ENCODE measurements around the gene EEF2. TPM values are rescaled to one million over a fixed set of nuclear protein-coding genes. Genes with fewer than 3 reads are reported as not detected.
"Not testable (repeated sequence)": the region's sequence is repeated elsewhere in the genome, so short reads cannot be mapped to it uniquely, and the experiment has no call there.

The EEF2 gene
- polyA plus RNA-seq, 3 donors, result 264 to 836 (median 323) TPM

DNA sequence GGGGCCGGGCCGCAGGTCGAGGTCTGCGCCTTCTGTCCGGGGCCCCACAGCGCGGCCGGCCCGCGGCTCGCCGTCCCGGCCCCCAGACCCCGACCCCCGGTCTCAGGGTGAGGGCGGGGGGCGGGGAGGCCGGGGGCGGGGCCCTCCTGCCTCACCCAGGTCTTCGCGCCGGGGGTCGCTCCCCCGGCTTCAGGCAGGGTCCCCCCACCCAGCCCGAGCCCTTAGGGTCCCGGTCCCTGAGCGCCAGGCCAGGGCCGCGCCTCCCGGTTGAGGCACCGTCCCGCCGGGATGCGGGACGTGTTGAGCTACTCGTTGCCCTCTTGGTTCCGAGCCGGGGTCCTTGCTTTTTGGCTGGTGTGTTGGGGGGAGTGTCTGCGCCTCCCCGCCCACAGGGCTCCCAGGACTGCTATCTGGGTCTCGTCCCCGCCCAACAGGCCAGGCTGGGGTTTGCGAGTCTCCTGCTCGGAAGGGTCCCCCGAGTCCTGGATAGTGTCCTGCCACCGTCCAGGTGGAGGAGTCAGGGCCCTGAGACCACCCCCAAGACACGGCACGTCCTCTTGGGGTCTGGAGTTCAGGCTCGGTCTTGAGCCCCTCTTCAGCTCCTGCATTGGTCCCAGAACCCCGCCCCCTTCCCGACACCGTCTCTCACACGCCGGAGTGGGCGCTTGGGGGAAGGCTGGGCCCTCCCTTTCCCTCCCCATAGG is 22.7 kb upstream of the EEF2 start:
- peaks cover 0 to 1% (median 0%) of the 10 kb centered on the region in 3 donors for H3K27me3 Mint-ChIP-seq (ENCODE audit: low read depth in 3 of 3)
- H3K9me3 Mint-ChIP-seq, result peaks cover 0 to 2% (median 0%) of the 10 kb centered on the region in 7 donors
- Histone ChIP-seq H3K27me3 (ENCODE audit: control insufficient read depth in 2 of 2, insufficient read depth in 2 of 2, low read length in 2 of 2) (no peaks in the 10 kb centered on the region), H2AFZ (ENCODE audit: insufficient read depth, low read depth, low read length, poor library complexity, severe bottlenecking) (peak overlapping the region; percentile 62), H3K4me3 (replicated peaks in 1 of 3; ENCODE audit: low read depth in 2 of 3, low read length in 3 of 3) (peak overlapping the region; percentile 60 to 84 (median 79)), H3K79me2 (ENCODE audit: insufficient read depth, low read length) (peaks cover 54% of the 10 kb centered on the region), H3K4me2 (replicated peaks; ENCODE audit: extremely low read depth, low read length, poor library complexity, severe bottlenecking) (peak overlapping the region; percentile 88), H3K4me1 (ENCODE audit: control insufficient read depth in 1 of 2, insufficient read depth in 2 of 2, low read length in 2 of 2) (peaks cover 19 to 32% of the 10 kb centered on the region in 2 donors), H3K9me3 (replicated peaks in 1 of 2; ENCODE audit: control insufficient read depth in 1 of 2, insufficient read depth in 1 of 2, low read length in 2 of 2) (no peaks in the 10 kb centered on the region), H4K20me1 (ENCODE audit: insufficient read depth, low read length) (peaks cover 50% of the 10 kb centered on the region), H3K36me3 (replicated peaks in 1 of 2; ENCODE audit: control insufficient read depth in 1 of 2, insufficient read depth in 2 of 2, low read length in 2 of 2) (peaks cover 11 to 26% of the 10 kb centered on the region in 2 donors), H3K9ac (ENCODE audit: insufficient read depth, low read length, poor library complexity, severe bottlenecking) (peak overlapping the region; percentile 78), H3K27ac (ENCODE audit: low read depth in 1 of 2, low read length in 2 of 2) (peak overlapping the region in 1 of 2 donors; percentile 68)
- peak in 1 of 3 donors; percentile 14 for DNase-seq
- peaks cover 13 to 27% of the 10 kb centered on the region in 2 donors for H3K36me3 Mint-ChIP-seq
- H3K27ac Mint-ChIP-seq, result peak overlapping the region in 6 of 7 donors; percentile 32 to 85 (median 64)
- TF ChIP-seq, protein P1, sequence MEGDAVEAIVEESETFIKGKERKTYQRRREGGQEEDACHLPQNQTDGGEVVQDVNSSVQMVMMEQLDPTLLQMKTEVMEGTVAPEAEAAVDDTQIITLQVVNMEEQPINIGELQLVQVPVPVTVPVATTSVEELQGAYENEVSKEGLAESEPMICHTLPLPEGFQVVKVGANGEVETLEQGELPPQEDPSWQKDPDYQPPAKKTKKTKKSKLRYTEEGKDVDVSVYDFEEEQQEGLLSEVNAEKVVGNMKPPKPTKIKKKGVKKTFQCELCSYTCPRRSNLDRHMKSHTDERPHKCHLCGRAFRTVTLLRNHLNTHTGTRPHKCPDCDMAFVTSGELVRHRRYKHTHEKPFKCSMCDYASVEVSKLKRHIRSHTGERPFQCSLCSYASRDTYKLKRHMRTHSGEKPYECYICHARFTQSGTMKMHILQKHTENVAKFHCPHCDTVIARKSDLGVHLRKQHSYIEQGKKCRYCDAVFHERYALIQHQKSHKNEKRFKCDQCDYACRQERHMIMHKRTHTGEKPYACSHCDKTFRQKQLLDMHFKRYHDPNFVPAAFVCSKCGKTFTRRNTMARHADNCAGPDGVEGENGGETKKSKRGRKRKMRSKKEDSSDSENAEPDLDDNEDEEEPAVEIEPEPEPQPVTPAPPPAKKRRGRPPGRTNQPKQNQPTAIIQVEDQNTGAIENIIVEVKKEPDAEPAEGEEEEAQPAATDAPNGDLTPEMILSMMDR (IDR thresholded peaks at IDR 0.05), result no peak
- peaks cover 30% of the 10 kb centered on the region for H3K4me1 Mint-ChIP-seq
- intact Hi-C loops (cut with micrococcal nuclease), result loop anchor here (2.0 to 10.0 kb wide), 4 partner anchors 17 to 117 kb away; partner anchors contain the start of gene MAP2K2 (in 1 of the 2)
- H3K4me3 Mint-ChIP-seq, result peak overlapping the region; percentile 84 to 91
- 0% methylated on average over 27 of the region's 55 CpGs for WGBS (ENCODE audit: insufficient coverage)

DNA sequence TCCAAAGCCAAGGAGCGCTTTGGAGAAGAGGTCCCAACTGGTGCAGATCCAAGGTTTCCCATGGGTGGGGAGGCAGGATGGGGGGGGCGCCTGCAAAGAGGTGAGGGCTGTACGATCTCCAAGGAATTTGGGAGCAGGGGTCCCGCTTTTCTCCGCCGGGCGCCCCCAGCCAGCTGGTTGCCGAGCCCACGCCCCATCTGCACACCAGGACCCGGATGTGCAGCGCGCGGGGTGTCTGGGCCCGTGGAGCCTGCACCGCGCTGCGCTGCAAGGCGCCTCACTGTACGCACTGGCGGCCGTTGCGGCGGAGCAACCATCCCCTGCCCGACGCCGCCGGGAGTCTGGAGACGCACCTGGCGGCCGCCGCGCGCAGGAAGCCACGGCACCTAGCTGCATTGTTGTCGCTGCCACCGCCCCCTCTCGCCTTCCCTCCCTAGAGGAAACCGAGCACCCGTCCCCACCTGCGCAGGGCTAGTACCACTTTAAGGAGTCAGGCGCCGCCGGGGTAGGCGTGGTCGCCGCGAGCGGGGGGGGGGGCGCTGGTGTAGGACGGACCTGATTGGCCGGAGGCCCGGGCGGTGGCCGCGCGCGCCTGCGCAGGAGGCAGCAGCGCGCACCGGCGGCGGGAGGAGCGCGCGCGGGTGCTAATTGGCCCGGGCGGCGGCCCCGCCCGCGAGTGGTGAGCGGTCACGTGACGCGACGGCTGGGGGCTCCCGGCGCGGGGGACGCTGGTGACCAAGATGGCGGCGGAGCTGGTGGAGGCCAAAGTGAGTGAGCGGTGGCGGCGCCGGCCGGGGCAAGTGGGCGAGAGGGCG is 22.0 kb upstream of the EEF2 start, which contains the start of gene PIAS4:
Gene PIAS4 (plus strand): TSS at position 716 of the 815 bp plus-strand sequence. CDS start 25 bp downstream, at position 741.
- Histone ChIP-seq H3K79me2 (ENCODE audit: insufficient read depth, low read length) (peaks cover 47% of the 10 kb centered on the region), H3K4me2 (replicated peaks; ENCODE audit: extremely low read depth, low read length, poor library complexity, severe bottlenecking) (peak within 1 kb of the TSS; percentile 88), H3K27ac (ENCODE audit: low read depth in 1 of 2, low read length in 2 of 2) (peak within 1 kb of the TSS in 1 of 2 donors; percentile 71), H3K9ac (ENCODE audit: insufficient read depth, low read length, poor library complexity, severe bottlenecking) (peak within 1 kb of the TSS; percentile 78), H2AFZ (ENCODE audit: insufficient read depth, low read depth, low read length, poor library complexity, severe bottlenecking) (peak within 1 kb of the TSS; percentile 81), H4K20me1 (ENCODE audit: insufficient read depth, low read length) (peaks cover 42% of the 10 kb centered on the region), H3K36me3 (replicated peaks in 1 of 2; ENCODE audit: control insufficient read depth in 1 of 2, insufficient read depth in 2 of 2, low read length in 2 of 2) (peaks cover 5 to 19% of the 10 kb centered on the region in 2 donors), H3K27me3 (ENCODE audit: control insufficient read depth in 2 of 2, insufficient read depth in 2 of 2, low read length in 2 of 2) (no peaks in the 10 kb centered on the region), H3K4me1 (ENCODE audit: control insufficient read depth in 1 of 2, insufficient read depth in 2 of 2, low read length in 2 of 2) (peaks cover 19 to 32% of the 10 kb centered on the region in 2 donors), H3K9me3 (replicated peaks in 1 of 2; ENCODE audit: control insufficient read depth in 1 of 2, insufficient read depth in 1 of 2, low read length in 2 of 2) (no peaks in the 10 kb centered on the region), H3K4me3 (replicated peaks in 1 of 3; ENCODE audit: low read depth in 2 of 3, low read length in 3 of 3) (peak within 1 kb of the TSS; percentile 74 to 84 (median 79))
- DNase-seq, result peak; percentile 92 to 96 (median 95)
- H3K4me3 Mint-ChIP-seq, result peak within 1 kb of the TSS; percentile 84 to 91
- WGBS (ENCODE audit: insufficient coverage), result under 1% methylated on average over 83 of the region's 91 CpGs
- intact Hi-C loops (cut with micrococcal nuclease), result loop anchor here (2.0 to 10.0 kb wide), 4 partner anchors 16 to 118 kb away; partner anchors contain the start of gene MAP2K2 (in 1 of the 2)
- H3K9me3 Mint-ChIP-seq, result peaks cover 0 to 2% (median 0%) of the 10 kb centered on the region in 7 donors
- peaks cover 8 to 20% of the 10 kb centered on the region in 2 donors for H3K36me3 Mint-ChIP-seq
- TF ChIP-seq, protein P1 (IDR thresholded peaks at IDR 0.05), result no peak
- H3K27me3 Mint-ChIP-seq (ENCODE audit: low read depth in 3 of 3), result peaks cover 0 to 1% (median 0%) of the 10 kb centered on the region in 3 donors
- peak within 1 kb of the TSS; percentile 37 to 85 (median 69) for H3K27ac Mint-ChIP-seq
- peaks cover 30% of the 10 kb centered on the region for H3K4me1 Mint-ChIP-seq

DNA sequence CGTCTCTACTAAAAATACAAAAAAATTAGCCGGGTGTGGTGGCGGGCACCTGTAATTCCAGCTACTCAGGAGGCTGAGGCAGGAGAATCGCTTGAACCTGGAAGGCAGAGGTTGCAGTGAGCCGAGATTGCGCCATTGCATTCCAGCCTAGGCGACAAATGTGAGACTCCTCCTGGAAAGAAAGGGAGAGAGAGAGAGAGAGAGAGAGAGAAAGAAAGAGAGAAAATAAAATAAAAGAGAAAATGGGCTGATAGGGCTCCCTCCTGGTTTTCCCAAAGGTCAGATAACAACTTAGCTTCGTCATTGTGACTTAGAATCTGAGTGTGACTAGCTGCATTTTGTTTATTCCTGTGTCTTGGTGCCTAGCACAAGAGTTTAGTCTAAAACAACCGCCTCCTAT is 20.2 kb upstream of the EEF2 start:
- H3K36me3 ChIP-seq (replicated peaks in 1 of 2; ENCODE audit: control insufficient read depth in 1 of 2, insufficient read depth in 2 of 2, low read length in 2 of 2); H3K9me3 Mint-ChIP-seq; H3K9me3 ChIP-seq (replicated peaks in 1 of 2; ENCODE audit: control insufficient read depth in 1 of 2, insufficient read depth in 1 of 2, low read length in 2 of 2); H3K4me2 ChIP-seq (replicated peaks; ENCODE audit: extremely low read depth, low read length, poor library complexity, severe bottlenecking); H3K27me3 ChIP-seq (ENCODE audit: control insufficient read depth in 2 of 2, insufficient read depth in 2 of 2, low read length in 2 of 2); H3K27me3 Mint-ChIP-seq (ENCODE audit: low read depth in 3 of 3); H2AFZ ChIP-seq (ENCODE audit: insufficient read depth, low read depth, low read length, poor library complexity, severe bottlenecking); H3K27ac Mint-ChIP-seq; H3K4me3 ChIP-seq (replicated peaks in 1 of 3; ENCODE audit: low read depth in 2 of 3, low read length in 3 of 3); H3K9ac ChIP-seq (ENCODE audit: insufficient read depth, low read length, poor library complexity, severe bottlenecking); DNase-seq; H3K4me3 Mint-ChIP-seq; H3K27ac ChIP-seq (ENCODE audit: low read depth in 1 of 2, low read length in 2 of 2): not testable (repeated sequence)
- intact Hi-C loops (cut with micrococcal nuclease), result loop anchor here (5.0 to 10.0 kb wide), 2 partner anchors 57 to 119 kb away; partner anchors contain the start of gene MAP2K2 (in 1 of the 2)
- Histone ChIP-seq H3K4me1 (ENCODE audit: control insufficient read depth in 1 of 2, insufficient read depth in 2 of 2, low read length in 2 of 2) (peaks cover 19 to 32% of the 10 kb centered on the region in 2 donors), H4K20me1 (ENCODE audit: insufficient read depth, low read length) (peaks cover 24% of the 10 kb centered on the region), H3K79me2 (ENCODE audit: insufficient read depth, low read length) (peaks cover 32% of the 10 kb centered on the region)
- H3K36me3 Mint-ChIP-seq, result peaks cover 0 to 10% of the 10 kb centered on the region in 2 donors
- WGBS (ENCODE audit: insufficient coverage), result 100% methylated on average over 2 of the region's 9 CpGs
- peaks cover 25% of the 10 kb centered on the region for H3K4me1 Mint-ChIP-seq

Measured in CD14-positive monocyte (primary cell).